ENCODE data around the gene NDUFB3.
A peak's percentile ranks its signal among the peaks of the same experiment; 100 is the strongest.

DNA sequence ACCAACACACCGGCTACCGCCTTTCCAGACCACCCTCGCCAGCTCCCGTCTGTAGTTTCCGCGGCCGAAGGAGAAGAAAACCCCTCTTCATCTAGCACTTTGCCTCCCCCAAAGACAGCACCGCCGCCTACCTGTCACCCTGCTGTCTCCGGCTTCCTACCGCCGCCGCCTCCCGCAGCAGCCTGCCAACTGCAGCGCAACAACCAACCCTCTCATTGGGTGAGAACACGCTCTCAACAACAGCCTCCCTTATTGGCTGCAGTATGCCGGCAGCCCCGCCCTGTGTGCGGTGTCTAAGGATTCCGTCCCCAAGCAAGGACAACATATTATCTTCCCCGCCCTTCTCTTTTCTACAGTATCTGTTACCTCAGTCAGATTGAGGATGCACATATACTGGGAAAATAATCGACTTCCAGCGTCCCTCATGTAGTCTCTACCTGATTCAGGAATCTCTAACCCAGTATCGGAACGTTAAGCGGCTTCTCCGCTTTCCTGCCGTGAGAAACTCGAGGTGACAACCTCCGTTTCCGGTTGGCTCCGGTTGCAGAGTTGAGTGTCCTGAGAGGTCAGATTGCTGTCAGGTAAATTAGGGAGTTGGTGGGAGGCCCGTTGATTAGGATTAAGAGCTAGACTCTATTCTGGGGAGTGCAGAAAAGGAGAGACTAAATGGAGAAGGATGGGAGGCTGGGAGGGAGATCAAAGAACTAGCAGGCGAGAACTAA is at the start of gene NDUFB3, which contains the start of gene HYCC2:
- TF ChIP-seq, protein P1, sequence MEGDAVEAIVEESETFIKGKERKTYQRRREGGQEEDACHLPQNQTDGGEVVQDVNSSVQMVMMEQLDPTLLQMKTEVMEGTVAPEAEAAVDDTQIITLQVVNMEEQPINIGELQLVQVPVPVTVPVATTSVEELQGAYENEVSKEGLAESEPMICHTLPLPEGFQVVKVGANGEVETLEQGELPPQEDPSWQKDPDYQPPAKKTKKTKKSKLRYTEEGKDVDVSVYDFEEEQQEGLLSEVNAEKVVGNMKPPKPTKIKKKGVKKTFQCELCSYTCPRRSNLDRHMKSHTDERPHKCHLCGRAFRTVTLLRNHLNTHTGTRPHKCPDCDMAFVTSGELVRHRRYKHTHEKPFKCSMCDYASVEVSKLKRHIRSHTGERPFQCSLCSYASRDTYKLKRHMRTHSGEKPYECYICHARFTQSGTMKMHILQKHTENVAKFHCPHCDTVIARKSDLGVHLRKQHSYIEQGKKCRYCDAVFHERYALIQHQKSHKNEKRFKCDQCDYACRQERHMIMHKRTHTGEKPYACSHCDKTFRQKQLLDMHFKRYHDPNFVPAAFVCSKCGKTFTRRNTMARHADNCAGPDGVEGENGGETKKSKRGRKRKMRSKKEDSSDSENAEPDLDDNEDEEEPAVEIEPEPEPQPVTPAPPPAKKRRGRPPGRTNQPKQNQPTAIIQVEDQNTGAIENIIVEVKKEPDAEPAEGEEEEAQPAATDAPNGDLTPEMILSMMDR (IDR thresholded peaks at IDR 0.05; ENCODE audit: insufficient read depth, low read length): no peak
- peak; percentile 84; the same call in 1 of the 2 replicates for TF ChIP-seq POLR2AphosphoS5 (IDR thresholded peaks at IDR 0.05; ENCODE audit: low read depth)
